ENCODE results near the gene RFX2. TPM values are rescaled to one million over a fixed set of nuclear protein-coding genes. Genes with fewer than 3 reads are reported as not detected.
A peak's percentile ranks its signal among the peaks of the same experiment; 100 is the strongest.

RFX2 gene
- total RNA-seq, 1 experiment from 2014 or later = 4.6 TPM

DNA sequence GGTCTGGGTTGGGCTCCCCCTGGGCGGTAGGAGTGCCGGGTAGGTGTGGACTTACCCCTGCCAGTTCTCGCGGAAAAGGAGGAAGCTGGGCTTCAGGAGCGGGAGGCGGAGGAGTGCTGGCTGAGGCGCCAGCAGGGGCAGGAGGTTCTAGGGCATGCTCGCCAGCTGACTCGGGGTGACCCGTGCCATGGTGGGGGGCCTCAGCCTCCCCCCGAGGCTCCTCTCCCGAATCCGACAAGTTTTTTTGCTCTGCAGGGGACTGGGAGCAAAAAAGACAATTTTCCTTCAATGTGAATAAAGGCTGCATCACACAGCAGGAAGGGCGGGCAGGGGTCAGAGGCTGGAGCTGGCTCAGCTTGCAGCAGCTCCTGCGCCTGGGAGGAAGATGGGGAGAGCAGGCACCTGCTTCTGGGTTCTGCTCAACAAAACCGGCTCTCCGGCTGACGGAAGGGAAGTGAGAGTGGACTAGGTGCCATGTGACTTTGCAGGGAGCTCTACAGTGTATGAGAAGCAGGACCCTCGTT is 158.9 kb downstream of the RFX2 start:
- Mint-ChIP-seq H3K27ac (peak overlapping the region; percentile 48), H3K4me3 (peak overlapping the region; percentile 32), H3K4me1 (peaks cover 91% of the 10 kb centered on the region), H3K9me3 (no peaks in the 10 kb centered on the region), H3K36me3 (no peaks in the 10 kb centered on the region), H3K27me3 (ENCODE audit: low read depth) (no peaks in the 10 kb centered on the region; the same call in 1 of the 2 replicates)
- DNase-seq (ENCODE audit: low spot score) (peak; percentile 33), ATAC-seq (peak; percentile 65)
- TF ChIP-seq, protein P1, sequence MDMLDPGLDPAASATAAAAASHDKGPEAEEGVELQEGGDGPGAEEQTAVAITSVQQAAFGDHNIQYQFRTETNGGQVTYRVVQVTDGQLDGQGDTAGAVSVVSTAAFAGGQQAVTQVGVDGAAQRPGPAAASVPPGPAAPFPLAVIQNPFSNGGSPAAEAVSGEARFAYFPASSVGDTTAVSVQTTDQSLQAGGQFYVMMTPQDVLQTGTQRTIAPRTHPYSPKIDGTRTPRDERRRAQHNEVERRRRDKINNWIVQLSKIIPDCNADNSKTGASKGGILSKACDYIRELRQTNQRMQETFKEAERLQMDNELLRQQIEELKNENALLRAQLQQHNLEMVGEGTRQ (CRISPR knock-in tag; IDR thresholded peaks at IDR 0.05) = 0 out of 2 replicates have a peak, but pooled peaks have one; percentile 23
- TF ChIP-seq GTF2I (CRISPR knock-in tag; conservative IDR thresholded peaks at IDR 0.05) (no peak), ESRRA (CRISPR knock-in tag; IDR thresholded peaks at IDR 0.05; ENCODE audit: borderline replicate concordance) (no peak), ZNF121 (CRISPR knock-in tag; IDR thresholded peaks at IDR 0.05) (no peak), TEAD4 (CRISPR knock-in tag; IDR thresholded peaks at IDR 0.05) (no peak), FOXJ3 (CRISPR knock-in tag; IDR thresholded peaks at IDR 0.05; ENCODE audit: borderline replicate concordance) (no peak), NR1H2 (CRISPR knock-in tag; IDR thresholded peaks at IDR 0.05) (no peak)
- TF ChIP-seq, protein P2, sequence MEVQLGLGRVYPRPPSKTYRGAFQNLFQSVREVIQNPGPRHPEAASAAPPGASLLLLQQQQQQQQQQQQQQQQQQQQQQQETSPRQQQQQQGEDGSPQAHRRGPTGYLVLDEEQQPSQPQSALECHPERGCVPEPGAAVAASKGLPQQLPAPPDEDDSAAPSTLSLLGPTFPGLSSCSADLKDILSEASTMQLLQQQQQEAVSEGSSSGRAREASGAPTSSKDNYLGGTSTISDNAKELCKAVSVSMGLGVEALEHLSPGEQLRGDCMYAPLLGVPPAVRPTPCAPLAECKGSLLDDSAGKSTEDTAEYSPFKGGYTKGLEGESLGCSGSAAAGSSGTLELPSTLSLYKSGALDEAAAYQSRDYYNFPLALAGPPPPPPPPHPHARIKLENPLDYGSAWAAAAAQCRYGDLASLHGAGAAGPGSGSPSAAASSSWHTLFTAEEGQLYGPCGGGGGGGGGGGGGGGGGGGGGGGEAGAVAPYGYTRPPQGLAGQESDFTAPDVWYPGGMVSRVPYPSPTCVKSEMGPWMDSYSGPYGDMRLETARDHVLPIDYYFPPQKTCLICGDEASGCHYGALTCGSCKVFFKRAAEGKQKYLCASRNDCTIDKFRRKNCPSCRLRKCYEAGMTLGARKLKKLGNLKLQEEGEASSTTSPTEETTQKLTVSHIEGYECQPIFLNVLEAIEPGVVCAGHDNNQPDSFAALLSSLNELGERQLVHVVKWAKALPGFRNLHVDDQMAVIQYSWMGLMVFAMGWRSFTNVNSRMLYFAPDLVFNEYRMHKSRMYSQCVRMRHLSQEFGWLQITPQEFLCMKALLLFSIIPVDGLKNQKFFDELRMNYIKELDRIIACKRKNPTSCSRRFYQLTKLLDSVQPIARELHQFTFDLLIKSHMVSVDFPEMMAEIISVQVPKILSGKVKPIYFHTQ (CRISPR knock-in tag; IDR thresholded peaks at IDR 0.05) = no peak
- TF ChIP-seq, protein P3, sequence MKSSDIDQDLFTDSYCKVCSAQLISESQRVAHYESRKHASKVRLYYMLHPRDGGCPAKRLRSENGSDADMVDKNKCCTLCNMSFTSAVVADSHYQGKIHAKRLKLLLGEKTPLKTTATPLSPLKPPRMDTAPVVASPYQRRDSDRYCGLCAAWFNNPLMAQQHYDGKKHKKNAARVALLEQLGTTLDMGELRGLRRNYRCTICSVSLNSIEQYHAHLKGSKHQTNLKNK (CRISPR knock-in tag; IDR thresholded peaks at IDR 0.05) = no peak
- TF ChIP-seq, protein P4, sequence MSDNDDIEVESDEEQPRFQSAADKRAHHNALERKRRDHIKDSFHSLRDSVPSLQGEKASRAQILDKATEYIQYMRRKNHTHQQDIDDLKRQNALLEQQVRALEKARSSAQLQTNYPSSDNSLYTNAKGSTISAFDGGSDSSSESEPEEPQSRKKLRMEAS (CRISPR knock-in tag; IDR thresholded peaks at IDR 0.05) = peak; percentile 44; the same call in 1 of the 2 replicates
- ChIA-PET POLR2A (interaction anchor here (1.0 kb wide), 1 partner anchor 48 kb away, joined by 3 read pairs; the partner anchor contains the start of gene NDUFA11), CTCF (interaction anchor here (0.6 to 9.0 kb wide), 13 partner anchors 9 to 440 kb away, joined by 3 to 95 read pairs (median 5); partner anchors contain the start of gene VMAC)

DNA sequence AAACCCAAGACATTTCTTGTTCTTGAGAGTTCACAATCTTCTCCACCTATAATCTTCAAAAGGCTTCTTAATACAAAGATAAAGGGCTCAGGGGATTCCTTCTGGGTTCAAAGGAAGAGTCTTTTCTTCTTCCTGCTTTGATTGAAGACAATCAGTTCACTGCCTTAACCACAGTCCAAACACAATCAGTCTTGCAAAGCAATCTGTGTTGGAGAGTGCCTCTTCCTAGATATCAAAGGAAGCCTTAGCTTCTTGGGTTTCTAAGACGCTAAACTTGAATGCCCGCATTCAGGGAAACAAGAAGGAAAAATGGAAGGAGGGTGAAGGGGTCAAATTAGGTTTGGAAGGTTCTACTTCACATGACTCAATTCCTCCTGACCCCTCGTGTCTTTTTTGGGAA is 159.6 kb downstream of the RFX2 start:
- ATAC-seq (no peak), DNase-seq (ENCODE audit: low spot score) (no peak)
- ChIA-PET CTCF (interaction anchor here (1.2 to 9.0 kb wide), 9 partner anchors 9 to 147 kb away, joined by 3 to 95 read pairs (median 8); partner anchors contain the start of gene VMAC), POLR2A (interaction anchor here (1.0 kb wide), 1 partner anchor 47 kb away, joined by 3 read pairs; the partner anchor contains the start of gene NDUFA11)
- H3K9me3 Mint-ChIP-seq = no peaks in the 10 kb centered on the region
- peak overlapping the region; percentile 48 for H3K27ac Mint-ChIP-seq
- peaks cover 4% of the 10 kb centered on the region; the same call in 1 of the 2 replicates for H3K36me3 Mint-ChIP-seq
- no peak overlapping the region for H3K4me3 Mint-ChIP-seq
- H3K4me1 Mint-ChIP-seq = peaks cover 85% of the 10 kb centered on the region
- no peaks in the 10 kb centered on the region; the same call in 1 of the 2 replicates for H3K27me3 Mint-ChIP-seq (ENCODE audit: low read depth)
- TF ChIP-seq JAZF1 (CRISPR knock-in tag; IDR thresholded peaks at IDR 0.05) (no peak), GABPB1 (CRISPR knock-in tag; IDR thresholded peaks at IDR 0.05) (no peak), FOXJ3 (CRISPR knock-in tag; IDR thresholded peaks at IDR 0.05; ENCODE audit: borderline replicate concordance) (no peak), SOX15 (CRISPR knock-in tag; IDR thresholded peaks at IDR 0.05) (no peak), RELA (CRISPR knock-in tag; IDR thresholded peaks at IDR 0.05; ENCODE audit: borderline replicate concordance) (no peak), SMAD3 (CRISPR knock-in tag; IDR thresholded peaks at IDR 0.05; ENCODE audit: borderline replicate concordance) (no peak), CREB1 (CRISPR knock-in tag; IDR thresholded peaks at IDR 0.05) (no peak), GTF2I (CRISPR knock-in tag; conservative IDR thresholded peaks at IDR 0.05) (no peak), NFYB (CRISPR knock-in tag; conservative IDR thresholded peaks at IDR 0.05; ENCODE audit: low read depth) (no peak), ZNF317 (CRISPR knock-in tag; IDR thresholded peaks at IDR 0.05; ENCODE audit: borderline replicate concordance, low read depth) (no peak)
- TF ChIP-seq, protein P5, sequence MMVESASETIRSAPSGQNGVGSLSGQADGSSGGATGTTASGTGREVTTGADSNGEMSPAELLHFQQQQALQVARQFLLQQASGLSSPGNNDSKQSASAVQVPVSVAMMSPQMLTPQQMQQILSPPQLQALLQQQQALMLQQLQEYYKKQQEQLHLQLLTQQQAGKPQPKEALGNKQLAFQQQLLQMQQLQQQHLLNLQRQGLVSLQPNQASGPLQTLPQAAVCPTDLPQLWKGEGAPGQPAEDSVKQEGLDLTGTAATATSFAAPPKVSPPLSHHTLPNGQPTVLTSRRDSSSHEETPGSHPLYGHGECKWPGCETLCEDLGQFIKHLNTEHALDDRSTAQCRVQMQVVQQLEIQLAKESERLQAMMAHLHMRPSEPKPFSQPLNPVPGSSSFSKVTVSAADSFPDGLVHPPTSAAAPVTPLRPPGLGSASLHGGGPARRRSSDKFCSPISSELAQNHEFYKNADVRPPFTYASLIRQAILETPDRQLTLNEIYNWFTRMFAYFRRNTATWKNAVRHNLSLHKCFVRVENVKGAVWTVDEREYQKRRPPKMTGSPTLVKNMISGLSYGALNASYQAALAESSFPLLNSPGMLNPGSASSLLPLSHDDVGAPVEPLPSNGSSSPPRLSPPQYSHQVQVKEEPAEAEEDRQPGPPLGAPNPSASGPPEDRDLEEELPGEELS (CRISPR knock-in tag; IDR thresholded peaks at IDR 0.05) = no peak
- TF ChIP-seq, protein P6, sequence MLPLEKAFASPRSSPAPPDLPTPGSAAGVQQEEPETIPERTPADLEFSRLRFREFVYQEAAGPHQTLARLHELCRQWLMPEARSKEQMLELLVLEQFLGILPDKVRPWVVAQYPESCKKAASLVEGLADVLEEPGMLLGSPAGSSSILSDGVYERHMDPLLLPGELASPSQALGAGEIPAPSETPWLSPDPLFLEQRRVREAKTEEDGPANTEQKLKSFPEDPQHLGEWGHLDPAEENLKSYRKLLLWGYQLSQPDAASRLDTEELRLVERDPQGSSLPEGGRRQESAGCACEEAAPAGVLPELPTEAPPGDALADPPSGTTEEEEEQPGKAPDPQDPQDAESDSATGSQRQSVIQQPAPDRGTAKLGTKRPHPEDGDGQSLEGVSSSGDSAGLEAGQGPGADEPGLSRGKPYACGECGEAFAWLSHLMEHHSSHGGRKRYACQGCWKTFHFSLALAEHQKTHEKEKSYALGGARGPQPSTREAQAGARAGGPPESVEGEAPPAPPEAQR (CRISPR knock-in tag; IDR thresholded peaks at IDR 0.05) = no peak
- TF ChIP-seq, protein P7, sequence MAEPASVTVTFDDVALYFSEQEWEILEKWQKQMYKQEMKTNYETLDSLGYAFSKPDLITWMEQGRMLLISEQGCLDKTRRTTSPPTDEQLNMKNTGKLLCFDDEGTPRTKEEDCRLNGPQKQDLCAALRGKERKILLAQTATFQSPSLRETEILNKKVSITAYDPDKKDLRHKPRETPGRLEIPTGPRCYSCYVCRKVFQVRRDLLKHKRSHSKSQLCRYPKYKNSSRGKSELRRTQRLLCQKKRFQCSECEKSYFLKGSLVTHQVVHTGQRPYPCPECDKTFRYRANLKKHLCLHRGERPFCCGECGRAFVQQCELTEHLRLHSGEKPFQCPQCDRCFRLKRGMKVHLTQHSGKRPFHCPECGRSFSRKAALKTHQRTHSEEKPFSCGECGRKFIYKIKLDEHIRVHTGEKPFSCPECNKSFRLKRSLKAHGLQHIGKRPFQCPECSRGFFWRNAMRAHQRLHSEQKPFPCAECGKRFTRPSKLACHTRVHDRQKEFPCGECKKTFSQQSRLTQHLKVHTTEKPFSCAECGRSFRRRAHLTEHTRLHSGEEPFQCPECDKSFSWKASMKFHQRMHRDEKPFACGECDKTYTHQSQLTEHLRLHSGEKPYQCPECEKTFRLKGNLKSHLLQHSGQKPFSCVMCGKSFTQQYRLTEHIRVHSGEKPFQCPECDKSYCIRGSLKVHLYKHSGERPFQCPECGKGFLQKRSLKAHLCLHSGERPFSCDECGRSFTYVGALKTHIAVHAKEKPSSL (CRISPR knock-in tag; conservative IDR thresholded peaks at IDR 0.05) = no peak
- TF ChIP-seq, protein P8, sequence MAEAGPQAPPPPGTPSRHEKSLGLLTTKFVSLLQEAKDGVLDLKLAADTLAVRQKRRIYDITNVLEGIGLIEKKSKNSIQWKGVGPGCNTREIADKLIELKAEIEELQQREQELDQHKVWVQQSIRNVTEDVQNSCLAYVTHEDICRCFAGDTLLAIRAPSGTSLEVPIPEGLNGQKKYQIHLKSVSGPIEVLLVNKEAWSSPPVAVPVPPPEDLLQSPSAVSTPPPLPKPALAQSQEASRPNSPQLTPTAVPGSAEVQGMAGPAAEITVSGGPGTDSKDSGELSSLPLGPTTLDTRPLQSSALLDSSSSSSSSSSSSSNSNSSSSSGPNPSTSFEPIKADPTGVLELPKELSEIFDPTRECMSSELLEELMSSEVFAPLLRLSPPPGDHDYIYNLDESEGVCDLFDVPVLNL (CRISPR knock-in tag; IDR thresholded peaks at IDR 0.05; ENCODE audit: borderline replicate concordance, low read depth) = no peak

All from WTC11 (cell line).